SJCRH30 (cell line): ENCODE measurements around the gene PALB2. TPM values are rescaled to one million over a fixed set of nuclear protein-coding genes. Genes with fewer than 3 reads are reported as not detected.
A peak's percentile ranks its signal among the peaks of the same experiment; 100 is the strongest.

Experiments used
- DNase-seq, 2 experiments: peaks; one replicate each; pipeline ENCODE4 v3.0.0-alpha.2; 2015 to 2020
- H3K27ac ChIP-seq: fragments of 250-450 bp; sonication (Bioruptor Pico); 2 replicates; pipeline ENCODE4 v1.5.1; 2020; ENCODE audit warnings: mild to moderate bottlenecking, moderate library complexity
- H3K27me3 ChIP-seq: fragments of 250-450 bp; sonication (Bioruptor Pico); 2 replicates; pipeline ENCODE4 v1.5.1; 2020; ENCODE audit warnings: mild to moderate bottlenecking, moderate library complexity
- H3K36me3 ChIP-seq: fragments of 250-450 bp; sonication (Bioruptor Pico); 2 replicates; pipeline ENCODE4 v1.5.1; 2020; ENCODE audit warnings: mild to moderate bottlenecking, moderate library complexity
- H3K4me1 ChIP-seq: fragments of 250-450 bp; sonication (Bioruptor Pico); 2 replicates; pipeline ENCODE4 v1.5.1; 2020; ENCODE audit warnings: mild to moderate bottlenecking, moderate library complexity
- H3K4me3 ChIP-seq: fragments of 250-450 bp; sonication (Bioruptor Pico); 2 replicates; pipeline ENCODE4 v1.5.1; 2020; ENCODE audit warnings: mild to moderate bottlenecking, moderate library complexity
- H3K9me3 ChIP-seq: fragments of 250-450 bp; sonication (Bioruptor Pico); replicated peaks from 2 replicates; pipeline ENCODE4 v1.5.1; 2020; ENCODE audit warnings: mild to moderate bottlenecking, moderate library complexity
- total RNA-seq: library from RNA; depleted of rRNA; stranded (reverse); fragments of >200 nt; shearing (Covaris generic); gene quantifications from 2 replicates; pipeline ENCODE4 v1.2.3, GENCODE V29; 2014; rRNA removed

PALB2 gene
- total RNA-seq, 1 experiment from 2014 or later = 25.9 TPM

- Histone ChIP-seq H3K9me3 (no peaks in the 10 kb centered on the region), H3K36me3 (peaks cover 23% of the 10 kb centered on the region), H3K27me3 (no peaks in the 10 kb centered on the region), H3K27ac (peak overlapping the region; percentile 91), H3K4me1 (no peaks in the 10 kb centered on the region), H3K4me3 (peak overlapping the region; percentile 95)
- no peak for DNase-seq
Measured at GRCh38 chr16:23557779-23558702, 83.1 kb downstream of the PALB2 start.

GRCh38 chr16:23556881-23557778 is 84.0 kb downstream of the PALB2 start, which contains the start of the genes EARS2 and UBFD1:
EARS2 (minus strand) TSS chr16:23557350; CDS start chr16:23557343, 7 bp downstream.
UBFD1 (plus strand) TSS chr16:23557727; CDS start chr16:23557743, 16 bp downstream.
- Histone ChIP-seq H3K9me3 (no peaks in the 10 kb centered on the region), H3K4me1 (no peaks in the 10 kb centered on the region), H3K4me3 (peak within 1 kb of the TSS; percentile 95), H3K27me3 (no peaks in the 10 kb centered on the region), H3K36me3 (peaks cover 25% of the 10 kb centered on the region), H3K27ac (peak within 1 kb of the TSS; percentile 91)
- DNase-seq = peak; percentile 98

- no peaks in the 10 kb centered on the region for H3K4me1 ChIP-seq
- H3K27ac ChIP-seq = no peak overlapping the region
- H3K36me3 ChIP-seq = peaks cover 28% of the 10 kb centered on the region
- no peak for DNase-seq
- no peaks in the 10 kb centered on the region for H3K27me3 ChIP-seq
- H3K4me3 ChIP-seq = no peak overlapping the region
- no peaks in the 10 kb centered on the region for H3K9me3 ChIP-seq
Measured at GRCh38 chr16:23554536-23554935, 86.6 kb downstream of the PALB2 start.

Other genes starting within 250 kb of the PALB2 start
- 12.3 and 12.7 TPM in 2 replicates for gene COG7, start 188.1 kb downstream of the PALB2 start, total RNA-seq
- 66.7 and 80.4 TPM in 2 replicates for gene GGA2, start 130.8 kb downstream of the PALB2 start, total RNA-seq
- 24.1 and 25.9 TPM in 2 replicates for gene EARS2, start 84.0 kb downstream of the PALB2 start, total RNA-seq
- 64.3 and 66.1 TPM in 2 replicates for gene UBFD1, start 83.6 kb downstream of the PALB2 start, total RNA-seq
- gene NDUFAB1, start 45.0 kb downstream of the PALB2 start, total RNA-seq = 158 and 165 TPM in 2 replicates
- 65.3 and 74.1 TPM in 2 replicates for gene DCTN5, start 156 bp upstream of the PALB2 start, total RNA-seq
- gene PLK1, start 37.6 kb upstream of the PALB2 start, total RNA-seq = 59.3 and 62.4 TPM in 2 replicates
- gene ERN2, start 71.9 kb upstream of the PALB2 start, total RNA-seq = not detected in 2 replicates
- gene CHP2, start 113.7 kb upstream of the PALB2 start, total RNA-seq = not detected in 2 replicates
- not detected in 2 replicates for gene PRKCB, start 194.7 kb upstream of the PALB2 start, total RNA-seq